HepG2 (cell line): ENCODE results near the gene MND1. TPM values are rescaled to one million over a fixed set of nuclear protein-coding genes. Genes with fewer than 3 reads are reported as not detected.
"Not testable (repeated sequence)": the region's sequence is repeated elsewhere in the genome, so short reads cannot be mapped to it uniquely, and the experiment has no call there.

Source experiments
- ATAC-seq: fragments of 200-7000 bp; cut with Tn5 transposase; 3 replicates; pipeline ENCODE4 v1.9.1; 2020; ENCODE audit warnings: mild to moderate bottlenecking, moderate library complexity
- BruUV-seq: library from RNA; stranded (reverse); fragments of 400-500 nt; replicated peaks from 2 replicates; lab custom pipeline; 2021; lab: Mats Ljungman, UMichigan
- CTCF ChIA-PET: fragments of 300-600 bp; formaldehyde crosslinking; extraction: SDS; loops from one replicate; lab custom pipeline; 2021; ENCODE audit warnings: low total read pairs, inconsistent platforms, low intra/inter-chr PET ratio; lab: Yijun Ruan, JAX
- POLR2A ChIA-PET: fragments of 350-600 bp; sonication (Branson Sonifier 250); formaldehyde crosslinking; loops from one replicate; lab custom pipeline; 2020; ENCODE audit warnings: antibody characterized with exemption, inconsistent platforms; lab: Yijun Ruan, JAX
- DNase-seq: peaks from one replicate; pipeline ENCODE4 v3.0.0-alpha.2; 2015; ENCODE audit warnings: low spot score
- FAIRE-seq: peaks from 3 replicates; lab custom pipeline; 2011; peaks lifted over from hg19 to GRCh38; lab: Jason Lieb, UNC
- H2AFZ ChIP-seq: one replicate; pipeline ENCODE4 v1.6.1; 2011; ENCODE audit warnings: low read length, inconsistent platforms
- H3K27ac ChIP-seq: fragments of 300-600 bp; 3 replicates; pipeline ENCODE4 v1.8.0; 2011; ENCODE audit warnings: mixed run types, mild to moderate bottlenecking, mixed read lengths, low read length, inconsistent platforms; ENCODE audit not compliant: insufficient read depth; ENCODE audit errors: extremely low read length
- H3K27me3 ChIP-seq, 2 experiments: fragments of 200-600 bp in 1 of 2; 2 replicates in 1 of 2; 3 replicates in 1 of 2; pipeline versions ENCODE4 v1.6.0 to v1.8.0; 2011; ENCODE audit warnings: low read length in 2 of 2, mild to moderate bottlenecking in 2 of 2, moderate library complexity in 2 of 2, inconsistent platforms in 1 of 2; ENCODE audit not compliant: insufficient read depth in 2 of 2, control insufficient read depth in 1 of 2
- H3K36me3 ChIP-seq, 2 experiments: fragments of 200-600 bp in 1 of 2; replicated peaks in 1 of 2; 2 replicates in 1 of 2; 3 replicates in 1 of 2; pipeline versions ENCODE4 v1.5.1 to v1.8.0; 2011; ENCODE audit warnings: low read length in 2 of 2, inconsistent platforms in 1 of 2; ENCODE audit not compliant: insufficient read depth in 2 of 2, control insufficient read depth in 1 of 2
- H3K4me1 ChIP-seq: 2 replicates; pipeline ENCODE4 v1.5.1; 2012; ENCODE audit warnings: low read length, inconsistent platforms; ENCODE audit not compliant: insufficient read depth
- H3K4me2 ChIP-seq: 2 replicates; pipeline ENCODE4 v1.6.0; 2011; ENCODE audit warnings: low read depth, low read length, inconsistent platforms
- H3K4me3 ChIP-seq, 3 experiments: fragments of 200-600 bp in 1 of 3; sonication (generic), shearing (Covaris generic) in 1 of 3; replicated peaks in 1 of 3; 2 replicates each; pipeline ENCODE4 v1.5.1; 2011 to 2016; ENCODE audit warnings: low read length in 3 of 3, inconsistent platforms in 2 of 3, low read depth in 2 of 3, mild to moderate bottlenecking in 2 of 3, control low read depth in 1 of 3, mixed read lengths in 1 of 3; ENCODE audit not compliant: insufficient read depth in 1 of 3
- H3K79me2 ChIP-seq: one replicate; pipeline ENCODE4 v1.6.1; 2011; ENCODE audit warnings: low read length, inconsistent platforms; ENCODE audit not compliant: insufficient read depth
- H3K9ac ChIP-seq: 2 replicates; pipeline ENCODE4 v1.6.0; 2011; ENCODE audit warnings: mild to moderate bottlenecking, low read depth, low read length, inconsistent platforms; ENCODE audit not compliant: insufficient read depth
- H3K9me3 ChIP-seq: 2 replicates; pipeline ENCODE4 v1.5.1; 2012; ENCODE audit warnings: mild to moderate bottlenecking, low read length
- H4K20me1 ChIP-seq: 2 replicates; pipeline ENCODE4 v1.6.0; 2011; ENCODE audit warnings: inconsistent platforms, mild to moderate bottlenecking, low read length, moderate library complexity; ENCODE audit not compliant: insufficient read depth
- CEBPB ChIP-seq: IDR thresholded peaks from 2 replicates; pipeline ENCODE4 v1.6.1; 2011; ENCODE audit warnings: low read depth, low read length, improper control_type of control experiment, borderline replicate concordance
- HNRNPLL ChIP-seq: fragments of 200-400 bp; formaldehyde crosslinking; IDR thresholded peaks from 2 replicates; pipeline ENCODE4 v1.6.1; 2017; ENCODE audit warnings: mild to moderate bottlenecking, low read depth, low read length; ENCODE audit not compliant: poor library complexity, severe bottlenecking
- NFIB ChIP-seq: sonication (generic); formaldehyde crosslinking; IDR thresholded peaks from 2 replicates; pipeline ENCODE4 v1.9.0; 2021; ENCODE audit warnings: missing genetic modification reagents, mild to moderate bottlenecking, borderline replicate concordance
- SPEN ChIP-seq: sonication (generic); formaldehyde crosslinking; IDR thresholded peaks from 2 replicates; pipeline ENCODE4 v1.5.1; 2020; ENCODE audit warnings: low read depth, mild to moderate bottlenecking, missing genetic modification reagents
- SRSF4 ChIP-seq: fragments of 200-400 bp; formaldehyde crosslinking; IDR thresholded peaks from one replicate; pipeline ENCODE4 v1.6.1; 2018; ENCODE audit warnings: mild to moderate bottlenecking, low read depth, low read length, moderate library complexity; ENCODE audit not compliant: poor library complexity, severe bottlenecking
- ZNF451 ChIP-seq: sonication (generic); formaldehyde crosslinking; IDR thresholded peaks from 2 replicates; pipeline ENCODE4 v1.5.0; 2020; ENCODE audit warnings: mild to moderate bottlenecking, missing genetic modification reagents
- ZNF547 ChIP-seq: sonication (generic); formaldehyde crosslinking; IDR thresholded peaks from 2 replicates; pipeline ENCODE4 v1.5.1; 2020; ENCODE audit warnings: mild to moderate bottlenecking, missing genetic modification reagents
- ZNF773 ChIP-seq: sonication (generic); formaldehyde crosslinking; IDR thresholded peaks from 2 replicates; pipeline ENCODE4 v1.4.0; 2020; ENCODE audit warnings: missing genetic modification reagents, borderline replicate concordance
- WGBS: methylation state at CpG from one replicate; pipeline ENCODE4 v1.1.6; 2017; ENCODE audit warnings: low lambda C conversion rate; 5-methylcytosine and 5-hydroxymethylcytosine counted together
- in situ Hi-C: cut with HindIII; loops from 2 replicates; pipeline ENCODE4 v1.10.0; 2017; ENCODE audit warnings: low pct_unique_long_range_greater_than_20kb; ENCODE audit not compliant: extremely low pct_ligation_motif_present
- intact Hi-C: fragments of 100-400 bp; cut with micrococcal nuclease; formaldehyde crosslinking; loops from one replicate; pipeline ENCODE4 v1.10.0; 2022; ENCODE audit not compliant: unreplicated experiment
- polyA plus RNA-seq, 8 experiments: library from polyadenylated mRNA; depleted of rRNA in 3 of 8; stranded (reverse) in 7 of 8; unstranded in 1 of 8; fragments of >200 nt; fragmentation: Illumina TruSeq in 4 of 8; extraction: Trizol in 4 of 8; gene quantifications; 2 replicates each; pipeline versions ENCODE4 v1.2.1 to v1.2.3, GENCODE V29; 2011 to 2016; ENCODE audit warnings: low read depth in 4 of 8, missing spikeins in 1 of 8, mixed read lengths in 1 of 8; ENCODE audit not compliant: insufficient read depth in 1 of 8
- total RNA-seq, 5 experiments: library from RNA; depleted of rRNA; stranded (reverse); fragments of >200 nt; fragmentation: Illumina TruSeq; extraction: Trizol; gene quantifications; 2 replicates each; pipeline ENCODE4 v1.2.3, GENCODE V29; 2016; ENCODE audit warnings: low read depth in 1 of 5
- TF ChIP-seq, protein P1 (sequence below): sonication (generic); formaldehyde crosslinking; IDR thresholded peaks from 2 replicates; pipeline ENCODE4 v1.4.0; 2020; ENCODE audit warnings: missing genetic modification reagents, mild to moderate bottlenecking, borderline replicate concordance
- TF ChIP-seq, protein P2 (sequence below): sonication (generic); formaldehyde crosslinking; IDR thresholded peaks from 2 replicates; pipeline ENCODE4 v1.5.0; 2020; ENCODE audit warnings: missing genetic modification reagents
- TF ChIP-seq, protein P3 (sequence below): sonication (generic); formaldehyde crosslinking; IDR thresholded peaks from 2 replicates; pipeline ENCODE4 v1.5.0; 2020; ENCODE audit warnings: mild to moderate bottlenecking, missing genetic modification reagents

The MND1 gene
- total and polyA plus RNA-seq, 2 of the 13 experiments (the other 11 are each of a cell fraction or from before 2014, with no cell fraction given) = 4.8 to 30.7 TPM

DNA sequence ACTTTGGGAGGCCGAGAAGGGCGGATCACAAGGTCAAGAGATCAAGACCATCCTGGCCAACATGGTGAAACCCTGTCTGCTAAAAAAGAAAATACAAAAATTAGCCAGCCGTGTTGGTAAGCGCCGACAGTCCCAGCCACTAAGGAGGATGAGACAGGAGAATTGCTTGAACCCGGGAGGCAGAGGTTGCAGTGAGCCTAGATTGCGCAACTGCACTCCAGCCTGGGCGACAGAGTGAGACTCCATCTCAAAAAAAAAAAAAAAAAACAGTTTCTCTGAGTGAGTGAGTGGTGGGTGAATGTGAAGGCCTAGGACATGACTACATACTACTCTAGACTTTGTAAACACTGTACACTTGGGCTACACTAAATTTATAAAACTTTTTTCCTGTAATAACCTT, 72.0 kb downstream of the MND1 start:
- WGBS = 83% methylated on average over 8 of the region's 8 CpGs
- in situ Hi-C loops, ATAC-seq, H3K9ac ChIP-seq, H3K27ac ChIP-seq, DNase-seq, H3K27me3 ChIP-seq, H3K4me3 ChIP-seq, POLR2A ChIA-PET, H3K4me2 ChIP-seq, FAIRE-seq, H3K36me3 ChIP-seq, BruUV-seq, intact Hi-C loops, CTCF ChIA-PET, H4K20me1 ChIP-seq, H2AFZ ChIP-seq, H3K79me2 ChIP-seq, H3K9me3 ChIP-seq, H3K4me1 ChIP-seq: not testable (repeated sequence)
- TF ChIP-seq CEBPB = 0 out of 2 replicates have a peak, but pooled peaks have one; percentile 4

DNA sequence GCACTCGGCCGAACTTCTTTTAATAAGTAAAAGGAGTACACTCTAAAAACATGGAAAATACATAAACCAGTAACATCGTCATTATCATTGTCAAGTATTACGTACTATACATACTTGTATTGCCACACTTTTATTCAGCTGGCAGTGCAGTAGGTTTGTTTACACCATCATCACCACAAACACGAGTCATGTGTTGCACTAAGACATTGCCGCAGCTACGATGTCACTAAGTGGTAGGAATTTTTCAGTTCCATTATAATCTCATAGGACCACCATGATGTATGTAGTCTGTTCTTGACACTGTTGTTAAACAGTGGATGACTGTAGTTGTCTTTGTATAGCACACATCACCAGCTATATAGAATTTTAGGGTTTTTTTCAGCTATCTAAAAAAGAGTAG, 73.6 kb downstream of the MND1 start:
- H3K4me3 ChIP-seq = no peak overlapping the region
- intact Hi-C loops (no loop called here), in situ Hi-C loops (no loop called here)
- H3K9me3 ChIP-seq = no peaks in the 10 kb centered on the region
- WGBS = 88% methylated on average over 7 of the region's 7 CpGs
- H2AFZ ChIP-seq = no peak overlapping the region
- no peak for ATAC-seq
- H3K27ac ChIP-seq = no peak overlapping the region
- no peaks in the 10 kb centered on the region for H4K20me1 ChIP-seq
- BruUV-seq = no TSS peak
- no peaks in the 10 kb centered on the region for H3K4me1 ChIP-seq
- no peaks in the 10 kb centered on the region for H3K36me3 ChIP-seq
- H3K4me2 ChIP-seq = no peak overlapping the region
- POLR2A ChIA-PET = no interaction called here
- no peak for FAIRE-seq
- CTCF ChIA-PET = no interaction called here
- H3K27me3 ChIP-seq = no peaks in the 10 kb centered on the region
- no peak for DNase-seq
- no peaks in the 10 kb centered on the region for H3K79me2 ChIP-seq
- no peak overlapping the region for H3K9ac ChIP-seq
- TF ChIP-seq, protein P1, sequence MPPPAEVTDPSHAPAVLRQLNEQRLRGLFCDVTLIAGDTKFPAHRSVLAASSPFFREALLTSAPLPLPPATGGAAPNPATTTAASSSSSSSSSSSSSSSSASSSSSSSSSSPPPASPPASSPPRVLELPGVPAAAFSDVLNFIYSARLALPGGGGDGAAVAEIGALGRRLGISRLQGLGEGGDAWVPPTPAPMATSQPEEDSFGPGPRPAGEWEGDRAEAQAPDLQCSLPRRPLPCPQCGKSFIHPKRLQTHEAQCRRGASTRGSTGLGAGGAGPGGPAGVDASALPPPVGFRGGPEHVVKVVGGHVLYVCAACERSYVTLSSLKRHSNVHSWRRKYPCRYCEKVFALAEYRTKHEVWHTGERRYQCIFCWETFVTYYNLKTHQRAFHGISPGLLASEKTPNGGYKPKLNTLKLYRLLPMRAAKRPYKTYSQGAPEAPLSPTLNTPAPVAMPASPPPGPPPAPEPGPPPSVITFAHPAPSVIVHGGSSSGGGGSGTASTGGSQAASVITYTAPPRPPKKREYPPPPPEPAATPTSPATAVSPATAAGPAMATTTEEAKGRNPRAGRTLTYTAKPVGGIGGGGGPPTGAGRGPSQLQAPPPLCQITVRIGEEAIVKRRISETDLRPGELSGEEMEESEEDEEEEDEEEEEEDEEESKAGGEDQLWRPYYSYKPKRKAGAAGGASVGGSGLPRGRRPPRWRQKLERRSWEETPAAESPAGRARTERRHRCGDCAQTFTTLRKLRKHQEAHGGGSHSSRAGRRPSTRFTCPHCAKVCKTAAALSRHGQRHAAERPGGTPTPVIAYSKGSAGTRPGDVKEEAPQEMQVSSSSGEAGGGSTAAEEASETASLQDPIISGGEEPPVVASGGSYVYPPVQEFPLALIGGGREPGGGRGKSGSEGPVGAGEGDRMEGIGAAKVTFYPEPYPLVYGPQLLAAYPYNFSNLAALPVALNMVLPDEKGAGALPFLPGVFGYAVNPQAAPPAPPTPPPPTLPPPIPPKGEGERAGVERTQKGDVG = no peak
- TF ChIP-seq ZNF547 (CRISPR knock-in tag) = no peak
- no peak for TF ChIP-seq ZNF451 (CRISPR knock-in tag)
- TF ChIP-seq SRSF4 = no peak
- TF ChIP-seq ZNF773 (CRISPR knock-in tag) = no peak
- no peak for TF ChIP-seq NFIB (CRISPR knock-in tag)
- no peak for TF ChIP-seq SPEN (CRISPR knock-in tag)
- TF ChIP-seq, protein P2, sequence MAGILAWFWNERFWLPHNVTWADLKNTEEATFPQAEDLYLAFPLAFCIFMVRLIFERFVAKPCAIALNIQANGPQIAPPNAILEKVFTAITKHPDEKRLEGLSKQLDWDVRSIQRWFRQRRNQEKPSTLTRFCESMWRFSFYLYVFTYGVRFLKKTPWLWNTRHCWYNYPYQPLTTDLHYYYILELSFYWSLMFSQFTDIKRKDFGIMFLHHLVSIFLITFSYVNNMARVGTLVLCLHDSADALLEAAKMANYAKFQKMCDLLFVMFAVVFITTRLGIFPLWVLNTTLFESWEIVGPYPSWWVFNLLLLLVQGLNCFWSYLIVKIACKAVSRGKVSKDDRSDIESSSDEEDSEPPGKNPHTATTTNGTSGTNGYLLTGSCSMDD (CRISPR knock-in tag) = no peak
- TF ChIP-seq HNRNPLL = no peak
- TF ChIP-seq, protein P3, sequence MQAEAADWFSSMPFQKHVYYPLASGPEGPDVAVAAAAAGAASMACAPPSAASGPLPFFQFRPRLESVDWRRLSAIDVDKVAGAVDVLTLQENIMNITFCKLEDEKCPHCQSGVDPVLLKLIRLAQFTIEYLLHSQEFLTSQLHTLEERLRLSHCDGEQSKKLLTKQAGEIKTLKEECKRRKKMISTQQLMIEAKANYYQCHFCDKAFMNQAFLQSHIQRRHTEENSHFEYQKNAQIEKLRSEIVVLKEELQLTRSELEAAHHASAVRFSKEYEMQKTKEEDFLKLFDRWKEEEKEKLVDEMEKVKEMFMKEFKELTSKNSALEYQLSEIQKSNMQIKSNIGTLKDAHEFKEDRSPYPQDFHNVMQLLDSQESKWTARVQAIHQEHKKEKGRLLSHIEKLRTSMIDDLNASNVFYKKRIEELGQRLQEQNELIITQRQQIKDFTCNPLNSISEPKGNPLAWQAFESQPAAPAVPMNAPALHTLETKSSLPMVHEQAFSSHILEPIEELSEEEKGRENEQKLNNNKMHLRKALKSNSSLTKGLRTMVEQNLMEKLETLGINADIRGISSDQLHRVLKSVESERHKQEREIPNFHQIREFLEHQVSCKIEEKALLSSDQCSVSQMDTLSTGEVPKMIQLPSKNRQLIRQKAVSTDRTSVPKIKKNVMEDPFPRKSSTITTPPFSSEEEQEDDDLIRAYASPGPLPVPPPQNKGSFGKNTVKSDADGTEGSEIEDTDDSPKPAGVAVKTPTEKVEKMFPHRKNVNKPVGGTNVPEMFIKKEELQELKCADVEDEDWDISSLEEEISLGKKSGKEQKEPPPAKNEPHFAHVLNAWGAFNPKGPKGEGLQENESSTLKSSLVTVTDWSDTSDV (CRISPR knock-in tag) = no peak
